GM21367 (cell line): Measurements from ENCODE around the gene BZW2.

Source experiments
- ATAC-seq: cut with Tn5 transposase; IDR thresholded peaks from one replicate; pipeline ENCODE4 v1.9.1; 2021; ENCODE audit not compliant: unreplicated experiment

The BZW2 gene

DNA sequence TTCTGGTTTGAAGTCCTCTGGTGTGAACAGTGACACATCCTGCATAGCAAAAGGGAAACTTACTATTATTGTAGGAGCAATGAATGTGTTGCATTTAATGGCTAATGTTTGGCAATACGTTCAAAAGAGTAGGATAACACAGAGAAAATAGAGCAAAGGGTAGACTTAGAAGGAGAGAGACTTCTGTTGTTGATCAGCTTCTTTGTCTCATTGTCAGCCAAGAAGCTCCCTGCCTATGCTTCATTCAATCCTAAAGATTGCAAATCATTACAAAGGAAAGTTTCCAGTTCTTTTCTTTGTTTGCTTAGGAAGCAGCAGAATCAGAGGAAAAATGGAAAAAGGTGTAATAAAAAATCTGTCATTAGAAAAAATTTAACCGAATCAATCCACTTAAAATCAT is 99.7 kb downstream of the BZW2 start:
- no peak for ATAC-seq

DNA sequence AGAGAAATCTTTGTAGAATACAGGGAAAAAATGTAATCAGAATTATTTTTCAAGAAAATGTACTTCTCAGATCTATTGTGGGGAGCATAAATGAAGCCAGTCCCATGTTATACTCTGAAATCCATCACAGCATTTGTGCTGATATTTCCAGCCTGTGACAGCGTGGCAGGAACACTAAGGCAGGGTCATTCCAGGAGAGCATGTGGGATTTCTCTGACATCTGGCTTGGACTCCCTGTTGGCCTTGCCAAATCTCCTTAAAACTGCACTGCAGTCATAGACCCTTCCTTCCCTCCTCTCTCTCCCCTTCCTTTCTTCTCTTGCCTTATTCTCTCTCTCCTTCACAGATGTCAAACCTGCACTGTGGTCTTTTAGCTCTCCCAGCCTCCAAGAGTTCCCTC is 101.1 kb downstream of the BZW2 start:
- ATAC-seq, result no peak

DNA sequence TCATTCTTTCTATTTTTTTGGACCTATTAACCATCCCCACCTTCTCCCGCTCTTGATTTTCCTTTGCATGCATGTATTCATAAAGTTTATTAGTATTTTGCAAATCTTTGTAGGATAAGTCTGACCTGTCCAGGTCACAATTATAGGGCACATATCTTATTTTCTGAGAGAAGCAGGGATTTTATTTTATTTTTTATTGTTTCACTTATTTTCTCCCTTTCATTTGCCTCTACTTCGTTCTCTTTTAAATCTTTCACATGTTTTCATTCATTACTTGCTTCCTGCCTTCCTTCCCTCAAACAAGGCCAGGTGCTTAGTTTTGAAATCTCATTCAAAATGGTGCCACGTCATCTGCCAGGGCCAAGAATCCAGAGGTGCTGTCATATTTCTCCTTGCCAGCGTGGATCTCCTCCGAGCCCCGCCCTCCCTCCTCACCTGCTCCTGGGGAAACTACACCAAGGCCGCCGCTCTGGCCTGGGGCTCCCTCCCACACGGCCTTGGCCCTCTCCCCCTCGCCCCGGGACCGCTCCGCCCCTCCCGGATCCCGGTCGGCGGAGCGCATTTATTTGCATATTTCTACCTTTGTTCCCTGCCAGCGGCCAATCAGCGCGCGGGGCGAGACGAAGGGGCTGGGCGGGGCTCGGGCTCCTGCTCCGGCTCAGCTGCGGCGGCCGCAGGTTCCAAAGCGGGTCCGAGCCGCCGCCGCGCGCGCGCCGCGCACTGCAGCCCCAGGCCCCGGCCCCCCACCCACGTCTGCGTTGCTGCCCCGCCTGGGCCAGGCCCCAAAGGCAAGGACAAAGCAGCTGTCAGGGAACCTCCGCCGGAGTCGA is 107.3 kb downstream of the BZW2 start, which contains the start of gene TSPAN13:
TSS of gene TSPAN13 (plus strand) at position 654 of the 830 bp plus-strand sequence. CDS start 213 bp downstream, outside the sequence.
- ATAC-seq, result peak; percentile 81

DNA sequence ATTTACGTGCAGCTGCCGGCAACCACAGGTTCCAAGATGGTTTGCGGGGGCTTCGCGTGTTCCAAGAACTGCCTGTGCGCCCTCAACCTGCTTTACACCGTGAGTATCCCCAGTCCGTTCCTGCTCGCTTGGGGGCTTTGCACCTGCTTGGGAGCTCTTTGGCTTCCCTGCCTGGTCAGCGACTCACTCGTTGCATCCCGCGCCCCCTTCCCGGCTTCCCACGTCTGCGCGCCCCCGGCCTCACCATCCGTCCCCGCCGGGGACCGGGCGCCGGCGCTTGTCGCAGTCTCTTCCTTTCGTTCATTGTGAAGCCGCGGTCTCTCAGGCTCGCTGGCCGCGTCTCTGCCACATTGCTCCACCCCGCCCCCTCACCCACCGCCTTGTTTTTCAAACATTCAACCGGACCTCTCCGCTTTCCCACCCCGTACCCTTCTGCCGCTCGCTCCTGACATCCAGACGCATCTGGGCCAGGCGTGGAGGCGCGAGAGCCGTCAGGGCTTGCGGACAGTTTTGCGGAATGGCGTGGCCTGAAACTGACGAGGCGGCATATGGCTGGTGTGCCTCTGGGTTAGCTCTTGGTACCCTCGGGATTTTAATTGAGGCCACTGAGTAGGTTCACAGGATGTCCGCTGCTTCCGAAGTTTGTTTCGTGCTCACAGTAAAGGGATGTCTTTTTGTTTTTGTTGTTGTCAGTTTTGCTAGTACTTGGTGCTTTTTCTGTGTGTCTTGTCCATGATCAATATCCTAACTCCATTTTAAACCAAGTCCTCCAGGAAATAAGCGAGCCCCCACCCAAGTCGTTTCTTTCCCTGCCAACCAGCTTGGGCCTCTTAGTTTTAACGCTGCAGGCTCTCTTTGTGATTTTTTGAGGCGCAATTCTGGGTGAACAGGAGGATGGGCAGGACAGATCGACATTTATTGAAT is 108.2 kb downstream of the BZW2 start:
- ATAC-seq, result no peak

DNA sequence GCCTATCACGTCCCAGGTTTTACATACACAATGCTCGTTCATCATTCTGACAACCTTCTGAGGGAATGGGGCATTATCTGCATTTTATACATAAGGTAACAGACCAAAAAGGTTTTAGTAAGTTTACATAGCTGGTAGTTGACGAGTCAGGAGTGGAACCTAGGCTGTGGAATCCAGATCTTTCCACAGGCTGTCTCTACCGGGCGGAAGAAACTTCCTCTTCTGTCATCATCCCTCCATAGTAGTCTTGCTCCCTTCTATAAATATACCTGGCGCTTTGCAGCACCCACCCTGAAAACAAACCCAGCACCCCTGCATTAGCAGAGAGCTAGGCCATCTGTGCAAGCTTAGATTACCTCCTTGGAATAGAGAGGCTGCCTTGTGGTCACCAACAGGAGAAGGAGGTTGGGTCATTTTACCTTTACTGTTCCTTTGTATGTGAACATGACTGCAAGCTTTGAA is 108.9 kb downstream of the BZW2 start:
- ATAC-seq, result no peak

DNA sequence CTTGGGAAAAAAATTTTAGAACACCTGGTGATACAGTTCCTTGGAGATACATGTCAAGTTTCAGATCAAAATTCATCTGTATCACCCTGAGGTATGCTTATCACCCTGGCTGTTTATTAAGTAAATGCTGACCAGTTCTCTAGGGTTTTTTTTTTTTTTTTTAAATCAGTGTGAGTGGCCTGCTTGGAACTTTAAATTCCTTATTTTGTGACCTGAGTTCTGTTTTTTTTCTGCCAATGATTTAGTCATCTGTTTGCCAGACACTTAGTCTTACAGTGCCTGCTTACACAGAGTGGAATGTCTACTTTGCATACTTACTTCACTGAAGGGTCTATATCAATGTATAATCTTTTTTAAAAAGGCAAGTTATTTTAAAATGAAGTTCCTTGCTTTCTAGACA is 109.4 kb downstream of the BZW2 start:
- no peak for ATAC-seq
